Fibroblast of villous mesenchyme (primary cell): ENCODE measurements around the gene TP53TG5. TPM values are rescaled to one million over a fixed set of nuclear protein-coding genes. Genes with fewer than 3 reads are reported as not detected.

ENCODE experiments used
- DNase-seq: peaks from one replicate; pipeline ENCODE4 v3.0.0-alpha.2; 2010; ENCODE audit warnings: low read depth
- H3K4me3 ChIP-seq: 2 replicates; pipeline ENCODE4 v1.5.1; 2011; ENCODE audit warnings: low read depth, mild to moderate bottlenecking, low read length
- total RNA-seq: library from RNA; depleted of rRNA; stranded (reverse); fragments of >200 nt; gene quantifications from 2 replicates; pipeline ENCODE4 v1.2.3, GENCODE V29; 2012
- TF ChIP-seq, protein P1 (sequence below): IDR thresholded peaks from 2 replicates; pipeline ENCODE4 v1.5.1; 2012; ENCODE audit warnings: low read depth, mild to moderate bottlenecking, low read length; ENCODE audit not compliant: insufficient read depth

TP53TG5 gene
- total RNA-seq: not detected in 2 replicates

DNA sequence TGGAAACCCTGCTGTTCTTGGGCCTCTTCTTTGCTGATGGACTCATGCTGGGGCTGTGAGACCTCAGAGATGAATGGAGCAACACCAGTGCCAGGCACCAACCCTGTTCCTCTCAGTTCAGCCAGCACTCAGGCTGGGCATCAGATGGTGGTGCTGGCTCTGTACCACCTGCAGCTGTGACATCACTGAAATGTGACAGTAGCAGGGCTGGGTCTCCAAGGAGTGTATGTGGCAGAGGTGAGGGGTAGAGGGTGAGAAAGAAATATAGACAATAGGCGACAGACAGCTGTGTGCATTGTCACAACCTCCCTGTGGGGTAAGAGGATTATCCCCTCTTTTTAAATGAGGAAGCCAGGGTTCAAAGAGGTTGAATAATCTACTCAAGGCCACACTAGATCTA lies at the start of gene TP53TG5:
Gene TP53TG5, minus strand, starts transcription at position 135 of the 400 bp plus-strand sequence. Its CDS starts 89 bp downstream, at position 46.
- DNase-seq: no peak
- no peak within 1 kb of the TSS for H3K4me3 ChIP-seq
- TF ChIP-seq, protein P1, sequence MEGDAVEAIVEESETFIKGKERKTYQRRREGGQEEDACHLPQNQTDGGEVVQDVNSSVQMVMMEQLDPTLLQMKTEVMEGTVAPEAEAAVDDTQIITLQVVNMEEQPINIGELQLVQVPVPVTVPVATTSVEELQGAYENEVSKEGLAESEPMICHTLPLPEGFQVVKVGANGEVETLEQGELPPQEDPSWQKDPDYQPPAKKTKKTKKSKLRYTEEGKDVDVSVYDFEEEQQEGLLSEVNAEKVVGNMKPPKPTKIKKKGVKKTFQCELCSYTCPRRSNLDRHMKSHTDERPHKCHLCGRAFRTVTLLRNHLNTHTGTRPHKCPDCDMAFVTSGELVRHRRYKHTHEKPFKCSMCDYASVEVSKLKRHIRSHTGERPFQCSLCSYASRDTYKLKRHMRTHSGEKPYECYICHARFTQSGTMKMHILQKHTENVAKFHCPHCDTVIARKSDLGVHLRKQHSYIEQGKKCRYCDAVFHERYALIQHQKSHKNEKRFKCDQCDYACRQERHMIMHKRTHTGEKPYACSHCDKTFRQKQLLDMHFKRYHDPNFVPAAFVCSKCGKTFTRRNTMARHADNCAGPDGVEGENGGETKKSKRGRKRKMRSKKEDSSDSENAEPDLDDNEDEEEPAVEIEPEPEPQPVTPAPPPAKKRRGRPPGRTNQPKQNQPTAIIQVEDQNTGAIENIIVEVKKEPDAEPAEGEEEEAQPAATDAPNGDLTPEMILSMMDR: no peak

DNA sequence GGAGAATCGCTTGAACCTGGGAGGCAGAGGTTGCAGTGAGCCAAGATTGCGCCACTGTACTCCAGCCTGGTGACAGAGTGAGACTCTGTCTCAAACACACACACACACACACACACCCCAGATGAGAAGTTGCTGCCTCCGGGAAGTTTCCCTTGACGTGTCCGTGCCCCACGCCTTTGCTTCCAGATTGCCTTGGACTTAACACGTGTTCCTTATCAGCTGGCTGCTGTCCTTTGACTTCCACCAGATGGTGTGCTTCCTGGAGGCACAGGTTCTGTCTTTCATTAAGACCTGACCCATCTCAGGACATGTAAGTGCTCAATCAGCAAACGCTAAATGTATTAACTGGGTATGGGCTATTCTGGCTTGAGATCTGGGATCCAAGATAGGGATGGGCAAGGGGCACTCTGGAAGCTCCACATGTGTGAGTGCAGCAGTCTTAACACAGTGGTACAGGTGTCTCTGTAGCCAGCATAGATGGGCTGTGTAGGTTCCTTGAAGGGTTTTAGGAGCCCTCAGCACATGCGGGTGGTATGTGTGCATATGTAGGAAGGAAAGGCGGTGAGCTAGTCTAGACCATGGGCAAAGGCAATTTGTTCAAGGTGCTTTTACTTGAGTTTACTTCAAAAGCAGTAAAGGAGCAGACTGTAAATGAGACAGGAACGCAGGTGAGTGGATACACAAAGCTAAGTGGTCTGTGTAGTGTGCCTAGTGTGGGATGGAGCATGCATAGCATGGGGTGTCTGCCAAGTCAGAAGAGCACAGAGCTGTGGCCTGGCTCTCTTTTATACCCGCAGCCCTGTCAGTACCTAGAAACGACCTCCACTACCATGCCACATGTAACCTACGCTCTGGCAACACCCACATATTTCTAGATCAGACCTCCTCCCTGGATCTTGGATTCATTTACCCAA lies 49.4 kb upstream of the TP53TG5 start:
- DNase-seq: peak; percentile 76
- TF ChIP-seq, protein P1: no peak

DNA sequence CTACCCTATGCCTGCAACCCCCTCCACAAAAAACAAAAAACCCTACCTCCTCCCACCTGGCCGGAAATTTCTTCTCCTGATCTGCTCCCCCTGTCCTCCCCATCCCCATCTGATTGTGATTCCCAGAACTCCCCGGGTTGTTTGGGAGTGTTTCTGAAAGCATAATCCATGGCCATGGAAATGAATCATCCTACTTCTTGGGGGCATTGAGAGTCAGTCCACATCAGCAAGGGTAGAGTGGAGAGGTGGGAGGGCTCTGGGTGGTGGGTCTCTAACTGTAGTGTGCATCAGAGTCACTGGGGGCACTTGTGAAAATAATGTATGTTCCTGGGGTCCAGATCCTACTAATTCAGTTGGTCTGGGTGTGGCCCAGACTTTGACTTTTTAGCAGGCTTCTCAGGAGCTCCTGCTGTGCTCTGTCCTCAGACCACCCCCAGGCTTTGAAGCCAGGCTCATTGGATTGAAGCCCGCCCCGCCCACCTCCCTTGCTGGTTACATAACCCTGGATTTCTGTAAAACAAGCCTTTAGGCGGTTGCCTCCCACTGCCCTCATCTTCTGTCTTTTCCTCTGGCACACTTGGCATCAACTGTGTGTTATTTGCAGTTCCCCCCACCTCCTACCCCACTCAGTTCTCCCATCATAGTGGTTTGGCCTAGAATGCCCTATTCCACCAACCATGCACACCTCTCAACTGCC lies 48.3 kb upstream of the TP53TG5 start:
- DNase-seq: peak; percentile 12
- TF ChIP-seq, protein P1: no peak
- H3K4me3 ChIP-seq: no peak overlapping the region

More for the DNA sequence above, 49.4 kb upstream of the TP53TG5 start:
- H3K4me3 ChIP-seq: no peak overlapping the region

DNA sequence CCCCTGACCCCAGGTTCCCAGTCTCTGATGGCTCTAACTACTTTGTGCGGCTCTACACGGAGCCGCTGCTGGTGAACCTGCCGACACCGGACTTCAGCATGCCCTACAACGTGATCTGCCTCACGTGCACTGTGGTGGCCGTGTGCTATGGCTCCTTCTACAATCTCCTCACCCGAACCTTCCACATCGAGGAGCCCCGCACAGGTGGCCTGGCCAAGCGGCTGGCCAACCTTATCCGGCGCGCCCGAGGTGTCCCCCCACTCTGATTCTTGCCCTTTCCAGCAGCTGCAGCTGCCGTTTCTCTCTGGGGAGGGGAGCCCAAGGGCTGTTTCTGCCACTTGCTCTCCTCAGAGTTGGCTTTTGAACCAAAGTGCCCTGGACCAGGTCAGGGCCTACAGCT lies 47.4 kb upstream of the TP53TG5 start:
- TF ChIP-seq, protein P1: no peak
- no peak overlapping the region for H3K4me3 ChIP-seq
- DNase-seq: no peak

DNA sequence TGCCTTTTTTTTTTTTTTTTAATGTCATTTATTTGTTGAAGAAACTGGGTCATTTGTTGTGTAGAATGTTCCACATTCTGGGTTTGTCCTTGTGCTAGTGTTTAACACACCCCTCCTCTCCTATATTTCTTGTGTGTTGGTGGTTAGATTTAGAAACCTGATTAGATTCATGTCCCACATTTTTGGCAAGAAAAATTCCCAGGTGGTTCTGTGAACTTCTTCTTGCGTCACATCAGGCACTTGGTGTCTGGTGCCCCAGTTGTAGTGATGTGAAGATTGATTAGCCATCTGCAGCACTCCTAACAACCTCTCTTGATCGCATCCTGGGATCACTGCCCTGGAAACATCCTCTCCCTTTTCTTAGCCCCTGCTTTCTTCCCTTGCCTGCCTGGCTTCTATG lies 45.6 kb upstream of the TP53TG5 start:
- DNase-seq: no peak
- TF ChIP-seq, protein P1: no peak
- H3K4me3 ChIP-seq: no peak overlapping the region

DNA sequence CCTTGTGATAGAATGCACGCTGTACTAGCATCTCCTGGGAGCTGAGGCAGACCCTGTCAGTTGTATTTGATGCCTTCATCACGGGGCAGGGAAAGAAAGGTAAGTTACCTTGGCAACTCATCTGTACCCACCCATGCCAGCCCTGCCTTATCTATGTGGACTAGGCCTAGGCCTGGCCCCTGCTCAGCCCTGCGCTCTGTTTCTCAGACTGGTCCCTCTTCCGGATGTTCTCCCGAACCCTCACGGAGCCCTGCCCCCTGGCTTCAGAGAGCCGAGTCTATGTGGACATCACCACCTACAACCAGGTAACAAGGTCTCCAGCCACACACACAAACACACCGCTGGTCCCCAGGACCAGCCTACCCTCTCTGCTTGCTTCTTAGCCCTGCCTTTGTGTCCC lies 42.0 kb upstream of the TP53TG5 start:
- H3K4me3 ChIP-seq: no peak overlapping the region
- TF ChIP-seq, protein P1: no peak
- DNase-seq: no peak
